Measurements from ENCODE around the gene BRINP2. TPM values are rescaled to one million over a fixed set of nuclear protein-coding genes. Genes with fewer than 3 reads are reported as not detected.

The BRINP2 gene
- total and polyA plus RNA-seq, 2 of the 8 experiments (the other 6 are each of a cell fraction or from before 2014, with no cell fraction given), result 0.39 to 0.42 TPM

DNA sequence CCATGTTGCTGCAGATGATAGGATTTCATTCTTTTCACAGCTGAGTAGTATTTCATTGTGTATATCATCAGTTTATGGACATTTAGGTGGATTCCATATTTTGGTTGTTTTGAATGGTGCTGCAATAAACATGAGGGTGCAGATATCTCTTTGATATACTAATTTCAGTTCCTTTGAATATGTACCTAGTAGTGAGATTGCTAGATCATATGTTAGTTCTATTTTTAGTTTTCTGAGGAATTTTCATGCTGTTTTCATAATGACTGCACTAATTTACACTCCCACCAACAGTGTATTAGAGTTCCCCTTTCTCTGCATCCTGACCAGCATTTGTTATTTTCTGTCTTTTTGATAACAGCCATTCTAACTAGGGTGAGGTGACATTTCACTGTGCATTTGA is 82.1 kb downstream of the BRINP2 start (continued):
- TF ChIP-seq, protein P1, sequence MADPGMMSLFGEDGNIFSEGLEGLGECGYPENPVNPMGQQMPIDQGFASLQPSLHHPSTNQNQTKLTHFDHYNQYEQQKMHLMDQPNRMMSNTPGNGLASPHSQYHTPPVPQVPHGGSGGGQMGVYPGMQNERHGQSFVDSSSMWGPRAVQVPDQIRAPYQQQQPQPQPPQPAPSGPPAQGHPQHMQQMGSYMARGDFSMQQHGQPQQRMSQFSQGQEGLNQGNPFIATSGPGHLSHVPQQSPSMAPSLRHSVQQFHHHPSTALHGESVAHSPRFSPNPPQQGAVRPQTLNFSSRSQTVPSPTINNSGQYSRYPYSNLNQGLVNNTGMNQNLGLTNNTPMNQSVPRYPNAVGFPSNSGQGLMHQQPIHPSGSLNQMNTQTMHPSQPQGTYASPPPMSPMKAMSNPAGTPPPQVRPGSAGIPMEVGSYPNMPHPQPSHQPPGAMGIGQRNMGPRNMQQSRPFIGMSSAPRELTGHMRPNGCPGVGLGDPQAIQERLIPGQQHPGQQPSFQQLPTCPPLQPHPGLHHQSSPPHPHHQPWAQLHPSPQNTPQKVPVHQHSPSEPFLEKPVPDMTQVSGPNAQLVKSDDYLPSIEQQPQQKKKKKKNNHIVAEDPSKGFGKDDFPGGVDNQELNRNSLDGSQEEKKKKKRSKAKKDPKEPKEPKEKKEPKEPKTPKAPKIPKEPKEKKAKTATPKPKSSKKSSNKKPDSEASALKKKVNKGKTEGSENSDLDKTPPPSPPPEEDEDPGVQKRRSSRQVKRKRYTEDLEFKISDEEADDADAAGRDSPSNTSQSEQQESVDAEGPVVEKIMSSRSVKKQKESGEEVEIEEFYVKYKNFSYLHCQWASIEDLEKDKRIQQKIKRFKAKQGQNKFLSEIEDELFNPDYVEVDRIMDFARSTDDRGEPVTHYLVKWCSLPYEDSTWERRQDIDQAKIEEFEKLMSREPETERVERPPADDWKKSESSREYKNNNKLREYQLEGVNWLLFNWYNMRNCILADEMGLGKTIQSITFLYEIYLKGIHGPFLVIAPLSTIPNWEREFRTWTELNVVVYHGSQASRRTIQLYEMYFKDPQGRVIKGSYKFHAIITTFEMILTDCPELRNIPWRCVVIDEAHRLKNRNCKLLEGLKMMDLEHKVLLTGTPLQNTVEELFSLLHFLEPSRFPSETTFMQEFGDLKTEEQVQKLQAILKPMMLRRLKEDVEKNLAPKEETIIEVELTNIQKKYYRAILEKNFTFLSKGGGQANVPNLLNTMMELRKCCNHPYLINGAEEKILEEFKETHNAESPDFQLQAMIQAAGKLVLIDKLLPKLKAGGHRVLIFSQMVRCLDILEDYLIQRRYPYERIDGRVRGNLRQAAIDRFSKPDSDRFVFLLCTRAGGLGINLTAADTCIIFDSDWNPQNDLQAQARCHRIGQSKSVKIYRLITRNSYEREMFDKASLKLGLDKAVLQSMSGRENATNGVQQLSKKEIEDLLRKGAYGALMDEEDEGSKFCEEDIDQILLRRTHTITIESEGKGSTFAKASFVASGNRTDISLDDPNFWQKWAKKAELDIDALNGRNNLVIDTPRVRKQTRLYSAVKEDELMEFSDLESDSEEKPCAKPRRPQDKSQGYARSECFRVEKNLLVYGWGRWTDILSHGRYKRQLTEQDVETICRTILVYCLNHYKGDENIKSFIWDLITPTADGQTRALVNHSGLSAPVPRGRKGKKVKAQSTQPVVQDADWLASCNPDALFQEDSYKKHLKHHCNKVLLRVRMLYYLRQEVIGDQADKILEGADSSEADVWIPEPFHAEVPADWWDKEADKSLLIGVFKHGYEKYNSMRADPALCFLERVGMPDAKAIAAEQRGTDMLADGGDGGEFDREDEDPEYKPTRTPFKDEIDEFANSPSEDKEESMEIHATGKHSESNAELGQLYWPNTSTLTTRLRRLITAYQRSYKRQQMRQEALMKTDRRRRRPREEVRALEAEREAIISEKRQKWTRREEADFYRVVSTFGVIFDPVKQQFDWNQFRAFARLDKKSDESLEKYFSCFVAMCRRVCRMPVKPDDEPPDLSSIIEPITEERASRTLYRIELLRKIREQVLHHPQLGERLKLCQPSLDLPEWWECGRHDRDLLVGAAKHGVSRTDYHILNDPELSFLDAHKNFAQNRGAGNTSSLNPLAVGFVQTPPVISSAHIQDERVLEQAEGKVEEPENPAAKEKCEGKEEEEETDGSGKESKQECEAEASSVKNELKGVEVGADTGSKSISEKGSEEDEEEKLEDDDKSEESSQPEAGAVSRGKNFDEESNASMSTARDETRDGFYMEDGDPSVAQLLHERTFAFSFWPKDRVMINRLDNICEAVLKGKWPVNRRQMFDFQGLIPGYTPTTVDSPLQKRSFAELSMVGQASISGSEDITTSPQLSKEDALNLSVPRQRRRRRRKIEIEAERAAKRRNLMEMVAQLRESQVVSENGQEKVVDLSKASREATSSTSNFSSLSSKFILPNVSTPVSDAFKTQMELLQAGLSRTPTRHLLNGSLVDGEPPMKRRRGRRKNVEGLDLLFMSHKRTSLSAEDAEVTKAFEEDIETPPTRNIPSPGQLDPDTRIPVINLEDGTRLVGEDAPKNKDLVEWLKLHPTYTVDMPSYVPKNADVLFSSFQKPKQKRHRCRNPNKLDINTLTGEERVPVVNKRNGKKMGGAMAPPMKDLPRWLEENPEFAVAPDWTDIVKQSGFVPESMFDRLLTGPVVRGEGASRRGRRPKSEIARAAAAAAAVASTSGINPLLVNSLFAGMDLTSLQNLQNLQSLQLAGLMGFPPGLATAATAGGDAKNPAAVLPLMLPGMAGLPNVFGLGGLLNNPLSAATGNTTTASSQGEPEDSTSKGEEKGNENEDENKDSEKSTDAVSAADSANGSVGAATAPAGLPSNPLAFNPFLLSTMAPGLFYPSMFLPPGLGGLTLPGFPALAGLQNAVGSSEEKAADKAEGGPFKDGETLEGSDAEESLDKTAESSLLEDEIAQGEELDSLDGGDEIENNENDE (IDR thresholded peaks at IDR 0.05; ENCODE audit: insufficient replicate concordance, low read length), result no peak
- TF ChIP-seq TCF12 (IDR thresholded peaks at IDR 0.05; ENCODE audit: low read depth, low read length), result no peak
- TF ChIP-seq, protein P2, sequence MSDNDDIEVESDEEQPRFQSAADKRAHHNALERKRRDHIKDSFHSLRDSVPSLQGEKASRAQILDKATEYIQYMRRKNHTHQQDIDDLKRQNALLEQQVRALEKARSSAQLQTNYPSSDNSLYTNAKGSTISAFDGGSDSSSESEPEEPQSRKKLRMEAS (IDR thresholded peaks at IDR 0.05), result no peak

All from H1 (cell line).